ENCODE measurements around the gene MERTK. TPM values are rescaled to one million over a fixed set of nuclear protein-coding genes. Genes with fewer than 3 reads are reported as not detected.
"Not testable (repeated sequence)": the region's sequence is repeated elsewhere in the genome, so short reads cannot be mapped to it uniquely, and the experiment has no call there.

Gene MERTK
- total RNA-seq, 2 experiments from 2014 or later: 0.51 to 0.65 TPM

- ChIA-PET POLR2A (no interaction called here), CTCF (no interaction called here)
These were observed 129.4 kb downstream of the MERTK start for GRCh38 chr2:112027767-112028166.

- ChIA-PET CTCF (interaction anchor here (0.5 kb wide), 1 partner anchor 146 kb away, joined by 3 read pairs; no protein-coding TSS in a partner anchor), POLR2A (no interaction called here)
These were observed 130.8 kb downstream of the MERTK start for GRCh38 chr2:112029164-112029563.

- ChIA-PET POLR2A (interaction anchor here (0.7 kb wide), 1 partner anchor 116 kb away, joined by 7 read pairs; no protein-coding TSS in a partner anchor), CTCF (no interaction called here)
These were observed 133.2 kb downstream of the MERTK start for GRCh38 chr2:112031473-112032223.

- ChIA-PET POLR2A (interaction anchor here (0.7 kb wide), 1 partner anchor 116 kb away, joined by 7 read pairs; no protein-coding TSS in a partner anchor), CTCF (no interaction called here)
These were observed 133.8 kb downstream of the MERTK start for GRCh38 chr2:112032224-112032586.

GRCh38 chr2:112032689-112033465 lies 134.5 kb downstream of the MERTK start:
- CTCF ChIA-PET: no interaction called here

GRCh38 chr2:112033600-112033999 lies 135.2 kb downstream of the MERTK start:
- ChIA-PET POLR2A (no interaction called here), CTCF (no interaction called here)

More at GRCh38 chr2:112032689-112033465, 134.5 kb downstream of the MERTK start:
- POLR2A ChIA-PET: interaction anchor here (0.7 kb wide), 1 partner anchor 115 kb away, joined by 7 read pairs; no protein-coding TSS in a partner anchor

GRCh38 chr2:112034924-112035323 lies 136.5 kb downstream of the MERTK start:
- POLR2A ChIA-PET: no interaction called here
- CTCF ChIA-PET: no interaction called here

GRCh38 chr2:112035786-112036185 lies 137.4 kb downstream of the MERTK start:
- ChIA-PET POLR2A (no interaction called here), CTCF (interaction anchor here (0.7 kb wide), 1 partner anchor 534 kb away, joined by 4 read pairs; no protein-coding TSS in a partner anchor)

- CTCF ChIA-PET: interaction anchor here (0.7 kb wide), 1 partner anchor 23 kb away, joined by 6 read pairs; no protein-coding TSS in a partner anchor
- POLR2A ChIA-PET: interaction anchor here (0.6 kb wide), 1 partner anchor 33 kb away, joined by 5 read pairs; no protein-coding TSS in a partner anchor
These were observed 141.1 kb downstream of the MERTK start for GRCh38 chr2:112039556-112039955.

- POLR2A ChIA-PET, CTCF ChIA-PET: not testable (repeated sequence)
These were observed 141.7 kb downstream of the MERTK start for GRCh38 chr2:112040066-112040465.

GRCh38 chr2:112041460-112041859 lies 143.1 kb downstream of the MERTK start:
- CTCF ChIA-PET, POLR2A ChIA-PET: not testable (repeated sequence)

- ChIA-PET CTCF (interaction anchor here (0.6 kb wide), 1 partner anchor 27 kb away, joined by 3 read pairs; no protein-coding TSS in a partner anchor), POLR2A (no interaction called here)
These were observed 147.1 kb downstream of the MERTK start for GRCh38 chr2:112045446-112046014.

- POLR2A ChIA-PET: no interaction called here
- CTCF ChIA-PET: interaction anchor here (0.6 kb wide), 1 partner anchor 26 kb away, joined by 3 read pairs; no protein-coding TSS in a partner anchor
These were observed 147.8 kb downstream of the MERTK start for GRCh38 chr2:112046231-112046630.

- CTCF ChIA-PET: interaction anchor here (3.6 kb wide), 1 partner anchor 160 kb away, joined by 19 read pairs; no protein-coding TSS in a partner anchor
- POLR2A ChIA-PET: no interaction called here
These were observed 149.3 kb downstream of the MERTK start for GRCh38 chr2:112047537-112048235.

- POLR2A ChIA-PET: no interaction called here
- CTCF ChIA-PET: interaction anchor here (3.6 kb wide), 1 partner anchor 161 kb away, joined by 19 read pairs; no protein-coding TSS in a partner anchor
These were observed 149.8 kb downstream of the MERTK start for GRCh38 chr2:112048236-112048592.

GRCh38 chr2:112048887-112049286 lies 150.5 kb downstream of the MERTK start:
- POLR2A ChIA-PET: no interaction called here
- CTCF ChIA-PET: interaction anchor here (0.8 to 3.6 kb wide), 2 partner anchors 161 to 164 kb away, joined by 5 to 19 read pairs; partner anchors contain the start of gene ANAPC1

- ChIA-PET CTCF (interaction anchor here (0.7 to 3.6 kb wide), 5 partner anchors 149 to 490 kb away, joined by 3 to 19 read pairs (median 4); partner anchors contain the start of gene ANAPC1), POLR2A (no interaction called here)
These were observed 151.9 kb downstream of the MERTK start for GRCh38 chr2:112050316-112050715.

- ChIA-PET POLR2A (interaction anchor here (0.7 to 2.4 kb wide), 3 partner anchors 158 to 170 kb away, joined by 3 to 9 read pairs (median 5); partner anchors contain the start of gene ANAPC1), CTCF (interaction anchor here (0.6 to 1.2 kb wide), 3 partner anchors 166 to 428 kb away, joined by 3 to 5 read pairs (median 3); no protein-coding TSS in a partner anchor)
These were observed 155.8 kb downstream of the MERTK start for GRCh38 chr2:112053917-112054846.
